CD4-positive, alpha-beta memory T cell (primary cell): ENCODE results near the gene ADAD2. TPM values are rescaled to one million over a fixed set of nuclear protein-coding genes. Genes with fewer than 3 reads are reported as not detected.
A peak's percentile ranks its signal among the peaks of the same experiment; 100 is the strongest.

Source experiments
- CTCF ChIA-PET: fragments of 350-600 bp; sonication (Branson Sonifier 250); formaldehyde crosslinking; loops from one replicate; lab custom pipeline; 2021; ENCODE audit warnings: inconsistent platforms; ENCODE audit not compliant: partially characterized antibody; lab: Charles Lee
- POLR2A ChIA-PET: fragments of 350-600 bp; sonication (Branson Sonifier 250); formaldehyde crosslinking; loops from one replicate; lab custom pipeline; 2021; ENCODE audit not compliant: partially characterized antibody; lab: Charles Lee
- DNase-seq, 5 donors: peaks; one replicate each; pipeline versions ENCODE4 v3.0.0 to v3.0.0-alpha.2; 2020 to 2022; ENCODE audit warnings: mixed read lengths in 1 of 5
- H3K27ac ChIP-seq: one replicate; pipeline ENCODE4 v1.7.0; 2013; ENCODE audit warnings: low read depth, low read length
- H3K27me3 ChIP-seq: 2 replicates; pipeline ENCODE4 v1.7.0; 2013; ENCODE audit warnings: mild to moderate bottlenecking, low read length, moderate library complexity; ENCODE audit not compliant: insufficient read depth
- H3K36me3 ChIP-seq: 2 replicates; pipeline ENCODE4 v1.7.0; 2013; ENCODE audit warnings: mild to moderate bottlenecking, low read length, moderate library complexity; ENCODE audit not compliant: insufficient read depth
- H3K4me1 ChIP-seq: 2 replicates; pipeline ENCODE4 v1.7.0; 2013; ENCODE audit warnings: mild to moderate bottlenecking, low read length, moderate library complexity; ENCODE audit not compliant: insufficient read depth
- H3K4me3 ChIP-seq, 2 donors: one replicate each; pipeline ENCODE4 v1.7.0; 2013; ENCODE audit warnings: low read length in 2 of 2, mild to moderate bottlenecking in 1 of 2
- H3K9me3 ChIP-seq, 2 donors: one replicate each; pipeline ENCODE4 v1.7.0; 2013; ENCODE audit warnings: low read length in 2 of 2, control low read depth in 1 of 2; ENCODE audit not compliant: control insufficient read depth in 1 of 2
- H3K27ac Mint-ChIP-seq, 7 donors: one replicate each; pipeline ENCODE4 v1.8.0; 2020 to 2021; ENCODE audit warnings: mixed read lengths in 7 of 7, mild to moderate bottlenecking in 6 of 7, inconsistent platforms in 3 of 7, moderate library complexity in 3 of 7
- H3K27me3 Mint-ChIP-seq, 2 donors: one replicate each; pipeline ENCODE4 v1.8.0; 2020 to 2021; ENCODE audit warnings: mixed read lengths in 2 of 2
- H3K36me3 Mint-ChIP-seq, 2 donors: one replicate each; pipeline ENCODE4 v1.8.0; 2020 to 2021; ENCODE audit warnings: mixed read lengths in 2 of 2, inconsistent platforms in 1 of 2, mild to moderate bottlenecking in 1 of 2
- H3K4me1 Mint-ChIP-seq, 4 donors: one replicate each; pipeline ENCODE4 v1.8.0; 2020 to 2021; ENCODE audit warnings: mixed read lengths in 4 of 4, mild to moderate bottlenecking in 1 of 4
- H3K4me3 Mint-ChIP-seq, 8 donors: one replicate each; pipeline ENCODE4 v1.8.0; 2020 to 2021; ENCODE audit warnings: mixed read lengths in 8 of 8, mild to moderate bottlenecking in 7 of 8, moderate library complexity in 6 of 8, inconsistent platforms in 3 of 8
- H3K9me3 Mint-ChIP-seq, 8 donors: one replicate each; pipeline ENCODE4 v1.8.0; 2020 to 2021; ENCODE audit warnings: mixed read lengths in 8 of 8, mild to moderate bottlenecking in 5 of 8, inconsistent platforms in 3 of 8, moderate library complexity in 1 of 8
- intact Hi-C: fragments of 100-400 bp; cut with micrococcal nuclease; formaldehyde crosslinking; loops from one replicate; pipeline ENCODE4 v1.15.1; 2023
- polyA plus RNA-seq, 2 donors: library from polyadenylated mRNA; unstranded; fragments of 300-500 nt; fragmentation: Illumina TruSeq; gene quantifications; one replicate each; pipeline ENCODE4 v1.2.3, GENCODE V29; 2021
- total RNA-seq, 2 experiments: library from RNA; stranded (reverse); gene quantifications; one replicate each; pipeline ENCODE4 v1.2.3, GENCODE V29; 2021

Gene ADAD2
- total and polyA plus RNA-seq, 4 experiments from 2014 or later: not detected

GRCh38 chr16:84161801-84162200 lies 29.2 kb upstream of the ADAD2 start:
- Histone ChIP-seq H3K36me3 (no peaks in the 10 kb centered on the region), H3K4me3 (no peak overlapping the region), H3K4me1 (no peaks in the 10 kb centered on the region), H3K9me3 (no peaks in the 10 kb centered on the region), H3K27me3 (peaks cover 4% of the 10 kb centered on the region), H3K27ac (no peak overlapping the region)
- Mint-ChIP-seq H3K27me3 (peaks cover 18 to 42% of the 10 kb centered on the region in 2 donors), H3K9me3 (no peaks in the 10 kb centered on the region), H3K4me3 (no peak overlapping the region), H3K4me1 (no peaks in the 10 kb centered on the region), H3K36me3 (no peaks in the 10 kb centered on the region), H3K27ac (peak overlapping the region in 1 of 7 donors; percentile 10)
- intact Hi-C loops: no loop called here
- ChIA-PET POLR2A (no interaction called here), CTCF (no interaction called here)
- DNase-seq: no peak

GRCh38 chr16:84165746-84166145 lies 25.2 kb upstream of the ADAD2 start:
- no peak overlapping the region for H3K27ac ChIP-seq
- peaks cover 13 to 32% of the 10 kb centered on the region in 2 donors for H3K27me3 Mint-ChIP-seq
- no peaks in the 10 kb centered on the region for H3K36me3 ChIP-seq
- ChIA-PET CTCF (no interaction called here), POLR2A (interaction anchor here (0.6 kb wide), 1 partner anchor 164 kb away, joined by 3 read pairs; no protein-coding TSS in a partner anchor)
- no peaks in the 10 kb centered on the region for H3K36me3 Mint-ChIP-seq
- no peak for DNase-seq
- H3K9me3 ChIP-seq: no peaks in the 10 kb centered on the region
- H3K9me3 Mint-ChIP-seq: no peaks in the 10 kb centered on the region
- peaks cover 4% of the 10 kb centered on the region for H3K27me3 ChIP-seq
- H3K4me3 Mint-ChIP-seq: no peak overlapping the region
- no peaks in the 10 kb centered on the region for H3K4me1 Mint-ChIP-seq
- intact Hi-C loops: no loop called here
- H3K4me1 ChIP-seq: no peaks in the 10 kb centered on the region
- no peak overlapping the region for H3K4me3 ChIP-seq
- no peak overlapping the region for H3K27ac Mint-ChIP-seq

- Mint-ChIP-seq H3K27ac (no peak overlapping the region), H3K4me1 (no peaks in the 10 kb centered on the region), H3K9me3 (no peaks in the 10 kb centered on the region), H3K4me3 (no peak overlapping the region), H3K36me3 (no peaks in the 10 kb centered on the region), H3K27me3 (peaks cover 13 to 29% of the 10 kb centered on the region in 2 donors)
- POLR2A ChIA-PET: no interaction called here
- Histone ChIP-seq H3K36me3 (no peaks in the 10 kb centered on the region), H3K27me3 (peaks cover 4% of the 10 kb centered on the region), H3K4me1 (no peaks in the 10 kb centered on the region), H3K27ac (no peak overlapping the region), H3K9me3 (no peaks in the 10 kb centered on the region), H3K4me3 (no peak overlapping the region)
- CTCF ChIA-PET: interaction anchor here (1.4 to 1.6 kb wide), 2 partner anchors 8 to 82 kb away, joined by 3 to 5 read pairs; no protein-coding TSS in a partner anchor
- intact Hi-C loops: no loop called here
- DNase-seq: no peak
Measured at GRCh38 chr16:84166796-84167695, 23.9 kb upstream of the ADAD2 start.

GRCh38 chr16:84169765-84170310 lies 21.1 kb upstream of the ADAD2 start:
- Mint-ChIP-seq H3K36me3 (no peaks in the 10 kb centered on the region), H3K4me1 (no peaks in the 10 kb centered on the region), H3K9me3 (no peaks in the 10 kb centered on the region), H3K27ac (peak overlapping the region in 1 of 7 donors; percentile 30), H3K27me3 (peaks cover 10 to 18% of the 10 kb centered on the region in 2 donors), H3K4me3 (no peak overlapping the region)
- no peak overlapping the region for H3K27ac ChIP-seq
- H3K27me3 ChIP-seq: peaks cover 4% of the 10 kb centered on the region
- no peaks in the 10 kb centered on the region for H3K9me3 ChIP-seq
- no peaks in the 10 kb centered on the region for H3K36me3 ChIP-seq
- no peak overlapping the region for H3K4me3 ChIP-seq
- ChIA-PET POLR2A (no interaction called here), CTCF (interaction anchor here (1.8 kb wide), 1 partner anchor 17 kb away, joined by 5 read pairs; the partner anchor contains the start of gene TAF1C)
- H3K4me1 ChIP-seq: no peaks in the 10 kb centered on the region
- intact Hi-C loops: no loop called here
- DNase-seq: no peak

- no peaks in the 10 kb centered on the region for H3K27me3 ChIP-seq
- Mint-ChIP-seq H3K27ac (no peak overlapping the region), H3K36me3 (peaks cover 0 to 13% of the 10 kb centered on the region in 2 donors), H3K9me3 (no peaks in the 10 kb centered on the region), H3K27me3 (peaks cover 4 to 8% of the 10 kb centered on the region in 2 donors), H3K4me3 (no peak overlapping the region), H3K4me1 (peaks cover 0 to 6% (median 5%) of the 10 kb centered on the region in 4 donors)
- no peak for DNase-seq
- no peak overlapping the region for H3K27ac ChIP-seq
- H3K36me3 ChIP-seq: peaks cover 8% of the 10 kb centered on the region
- intact Hi-C loops: loop anchor here (2.0 kb wide), 1 partner anchor 58 kb away; the partner anchor contains the start of gene MBTPS1
- ChIA-PET CTCF (interaction anchor here (0.9 to 7.4 kb wide), 8 partner anchors 10 to 217 kb away, joined by 3 to 78 read pairs (median 6); partner anchors contain the start of genes MBTPS1 and TAF1C), POLR2A (interaction anchor here (1.6 kb wide), 1 partner anchor 90 kb away, joined by 5 read pairs; no protein-coding TSS in a partner anchor)
- no peaks in the 10 kb centered on the region for H3K4me1 ChIP-seq
- H3K4me3 ChIP-seq: no peak overlapping the region
- H3K9me3 ChIP-seq: no peaks in the 10 kb centered on the region
Measured at GRCh38 chr16:84174396-84174795, 16.6 kb upstream of the ADAD2 start.

GRCh38 chr16:84175350-84176081 lies 15.4 kb upstream of the ADAD2 start:
- Mint-ChIP-seq H3K36me3 (peaks cover 0 to 16% of the 10 kb centered on the region in 2 donors), H3K4me3 (no peak overlapping the region), H3K27ac (peak overlapping the region in 2 of 7 donors; percentile 9 to 59), H3K27me3 (peaks cover 0 to 2% of the 10 kb centered on the region in 2 donors), H3K4me1 (peaks cover 0 to 6% (median 5%) of the 10 kb centered on the region in 4 donors), H3K9me3 (no peaks in the 10 kb centered on the region)
- H3K9me3 ChIP-seq: no peaks in the 10 kb centered on the region
- CTCF ChIA-PET: interaction anchor here (0.9 to 7.4 kb wide), 16 partner anchors 9 to 354 kb away, joined by 3 to 78 read pairs (median 3); partner anchors contain the start of gene TAF1C
- H3K27me3 ChIP-seq: no peaks in the 10 kb centered on the region
- H3K27ac ChIP-seq: no peak overlapping the region
- DNase-seq: peak; percentile 35 to 59 (median 45)
- POLR2A ChIA-PET: interaction anchor here (0.9 to 1.6 kb wide), 3 partner anchors 59 to 106 kb away, joined by 3 to 5 read pairs (median 5); partner anchors contain the start of gene MBTPS1
- H3K4me3 ChIP-seq: no peak overlapping the region
- no peaks in the 10 kb centered on the region for H3K4me1 ChIP-seq
- intact Hi-C loops: loop anchor here (1.0 to 2.0 kb wide), 4 partner anchors 59 to 349 kb away; partner anchors contain the start of gene MBTPS1
- peaks cover 12% of the 10 kb centered on the region for H3K36me3 ChIP-seq
